Medulla oblongata (tissue), 1 donor: ENCODE measurements around the gene PPM1L.

Source experiments
- DNase-seq: peaks from one replicate; pipeline ENCODE4 v3.0.0-alpha.2; 2015; ENCODE audit errors: extremely low spot score

The PPM1L gene

DNA sequence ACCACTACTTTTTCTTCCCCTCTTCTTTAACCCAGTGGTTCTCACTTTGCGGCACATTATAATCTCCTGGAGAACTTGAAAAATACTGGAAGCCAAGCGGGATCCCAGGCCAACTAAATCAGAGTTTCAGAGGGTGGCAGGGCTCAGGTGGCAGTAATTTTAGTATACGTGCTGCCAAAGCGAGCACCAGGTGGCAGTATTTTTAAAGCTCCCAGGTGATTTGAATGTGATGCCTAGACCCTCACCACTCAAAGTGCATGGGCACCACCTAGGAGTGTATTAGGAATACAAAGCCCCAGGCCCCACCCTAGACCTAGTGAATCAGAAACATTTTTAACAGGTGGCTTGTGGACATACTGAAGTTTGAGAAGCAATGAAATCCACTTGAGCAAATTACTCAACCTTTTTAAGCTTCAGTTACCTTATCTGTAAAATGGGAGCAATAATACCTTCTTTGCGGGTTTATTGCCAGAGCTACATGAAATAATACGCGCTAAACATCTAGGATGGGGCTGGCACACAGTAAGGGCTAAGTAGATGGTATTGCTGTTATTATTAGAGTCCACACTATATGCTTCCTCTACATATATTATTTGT is 340.8 kb downstream of the PPM1L start:
- DNase-seq: no peak

DNA sequence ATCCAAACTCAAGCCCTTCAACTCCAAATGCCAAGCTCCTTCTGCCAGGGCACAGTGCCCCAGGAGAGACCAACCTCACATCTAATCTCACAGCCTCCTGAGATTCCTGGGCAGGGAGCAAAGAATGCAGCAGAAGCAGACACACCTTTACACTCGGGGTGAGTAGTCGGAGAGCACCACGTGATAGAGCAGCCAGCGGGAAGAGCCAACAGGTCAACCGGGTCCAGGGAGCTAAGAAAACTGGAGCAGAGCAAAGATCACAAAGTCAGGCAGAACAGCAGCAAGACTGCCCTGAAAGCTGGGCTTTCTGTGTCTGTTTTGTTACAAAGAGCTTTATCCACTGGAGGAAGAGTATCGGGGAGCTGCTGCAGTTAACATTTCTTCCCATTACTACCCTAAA is 345.0 kb downstream of the PPM1L start:
- no peak for DNase-seq

GRCh38 chr3:161101609-161102008 is 345.6 kb downstream of the PPM1L start:
- DNase-seq: no peak

GRCh38 chr3:161103776-161104385 is 347.9 kb downstream of the PPM1L start:
- DNase-seq: no peak

- DNase-seq: peak; percentile 36
Measured at GRCh38 chr3:161104561-161105551, 348.8 kb downstream of the PPM1L start, which contains the start of gene B3GALNT1. Gene B3GALNT1, minus strand, starts transcription at chr3:161105349. Its CDS starts 18,595 bp downstream, at chr3:161086754.

- DNase-seq: no peak
Measured at GRCh38 chr3:161107311-161107710, 351.3 kb downstream of the PPM1L start.

DNA sequence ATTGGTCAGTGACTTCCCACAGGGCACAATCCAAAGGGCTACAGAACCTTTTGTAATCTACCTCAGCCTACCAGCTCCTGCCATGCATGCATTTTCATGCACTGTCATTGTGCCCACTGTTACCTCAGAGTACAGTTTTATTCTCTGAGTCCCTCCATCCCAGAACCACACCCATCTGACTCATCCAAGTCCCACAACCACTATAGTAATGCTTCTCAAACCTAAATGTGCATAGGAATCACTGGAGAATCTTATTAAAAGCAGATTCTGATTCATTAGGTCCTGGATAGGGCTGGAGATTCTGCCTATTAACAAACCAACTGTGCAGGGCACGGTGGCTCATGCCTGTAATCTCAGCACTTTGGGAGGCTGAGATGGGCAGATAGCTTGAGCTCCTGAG is 352.8 kb downstream of the PPM1L start:
- no peak for DNase-seq

- DNase-seq: no peak
Measured at GRCh38 chr3:161117646-161118045, 361.6 kb downstream of the PPM1L start.

DNA sequence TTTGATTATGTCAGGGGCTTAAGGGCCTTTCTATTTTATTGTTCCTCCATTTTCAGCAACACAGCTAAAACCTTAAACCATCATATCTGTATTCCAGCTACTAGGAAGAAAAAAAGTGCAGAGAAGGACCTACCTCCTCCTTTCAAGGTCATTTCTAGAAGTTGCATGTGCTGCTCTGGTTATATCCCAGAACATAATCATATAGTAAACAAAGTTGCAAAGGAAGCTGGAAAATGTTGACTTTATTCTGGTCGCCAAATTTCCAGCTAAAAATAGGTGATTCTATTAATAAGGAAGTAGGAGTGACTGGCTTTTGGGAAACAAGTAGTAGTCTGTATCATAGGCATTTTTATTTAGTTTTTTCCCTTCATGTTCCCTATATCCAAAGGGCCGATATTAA is 370.5 kb downstream of the PPM1L start:
- DNase-seq: no peak
